ENCODE results near the gene POGLUT3. TPM values are rescaled to one million over a fixed set of nuclear protein-coding genes. Genes with fewer than 3 reads are reported as not detected.

POGLUT3 gene, protein sequence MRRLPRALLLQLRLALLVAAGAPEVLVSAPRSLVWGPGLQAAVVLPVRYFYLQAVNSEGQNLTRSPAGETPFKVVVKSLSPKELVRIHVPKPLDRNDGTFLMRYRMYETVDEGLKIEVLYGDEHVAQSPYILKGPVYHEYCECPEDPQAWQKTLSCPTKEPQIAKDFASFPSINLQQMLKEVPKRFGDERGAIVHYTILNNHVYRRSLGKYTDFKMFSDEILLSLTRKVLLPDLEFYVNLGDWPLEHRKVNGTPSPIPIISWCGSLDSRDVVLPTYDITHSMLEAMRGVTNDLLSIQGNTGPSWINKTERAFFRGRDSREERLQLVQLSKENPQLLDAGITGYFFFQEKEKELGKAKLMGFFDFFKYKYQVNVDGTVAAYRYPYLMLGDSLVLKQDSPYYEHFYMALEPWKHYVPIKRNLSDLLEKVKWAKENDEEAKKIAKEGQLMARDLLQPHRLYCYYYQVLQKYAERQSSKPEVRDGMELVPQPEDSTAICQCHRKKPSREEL
- total RNA-seq (2014; rRNA removed; shearing (Covaris generic)), result 12.2 and 14.1 TPM in 2 replicates
- polyA plus RNA-seq (2016; fragmentation: Nextera tagmentation; extraction: Ambion mirVana), result 7.6 and 7.7 TPM in 2 replicates
- long read RNA-seq, partial matches to known transcripts, result 0 of 1 reads
- long read RNA-seq, other reads (novel, unspliced or antisense), result 1 of 1 reads

DNA sequence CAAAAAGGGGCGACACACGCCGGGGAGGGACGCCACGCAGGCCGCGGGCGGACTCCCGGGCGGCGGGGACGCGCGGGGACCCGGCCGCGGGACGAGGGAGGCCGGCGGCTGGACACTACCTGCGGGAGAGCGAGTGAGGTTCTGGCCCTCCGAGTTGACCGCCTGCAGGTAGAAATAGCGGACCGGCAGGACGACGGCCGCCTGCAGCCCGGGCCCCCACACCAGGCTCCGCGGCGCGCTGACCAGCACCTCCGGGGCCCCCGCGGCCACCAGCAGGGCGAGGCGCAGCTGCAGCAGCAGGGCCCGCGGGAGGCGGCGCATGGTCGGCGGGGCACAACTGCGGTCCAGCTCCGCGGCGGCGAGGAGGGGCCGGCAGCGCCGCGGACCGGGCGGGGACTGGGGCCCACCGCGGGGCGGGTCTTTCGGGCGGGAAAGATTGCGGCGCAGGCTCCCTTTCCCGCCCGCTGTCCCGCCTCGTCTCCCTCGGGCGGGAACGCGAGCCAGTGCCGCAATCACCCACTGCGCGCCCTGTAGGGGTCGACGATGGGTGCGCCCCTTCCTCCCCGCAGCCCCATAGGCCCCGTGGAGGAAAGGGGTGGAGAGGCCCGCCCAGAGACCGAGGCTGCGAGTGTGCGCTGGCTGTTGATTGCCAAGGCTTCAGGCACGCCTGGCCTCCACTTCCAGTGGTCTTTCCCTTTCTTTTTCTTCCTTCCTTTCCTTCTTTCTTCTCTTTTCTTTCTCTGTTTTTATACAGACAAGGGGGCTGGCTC is at the start of gene POGLUT3:
TSS of gene POGLUT3 (minus strand) at position 339 of the 770 bp plus-strand sequence. CDS start at position 321, 18 bp downstream.
- H3K9me2 ChIP-seq (ENCODE audit: insufficient read depth), result no peaks in the 10 kb centered on the region
- peak; percentile 76 for DNase-seq (ENCODE audit: low spot score)
- H3K4me2 ChIP-seq, result peak within 1 kb of the TSS; percentile 77
- peaks cover 9% of the 10 kb centered on the region; the same call in 2 of the 3 replicates for H3K4me1 Mint-ChIP-seq
- peak within 1 kb of the TSS; percentile 92 for H2AFZ ChIP-seq
- H3K79me2 ChIP-seq (replicated peaks; ENCODE audit: insufficient read depth), result no peaks in the 10 kb centered on the region
- H3K4me1 ChIP-seq (ENCODE audit: insufficient read depth), result peaks cover 9% of the 10 kb centered on the region
- TF ChIP-seq POLR2AphosphoS5 (IDR thresholded peaks at IDR 0.05; ENCODE audit: low read depth), result peak; percentile 34; the same call in 1 of the 2 replicates
- TF ChIP-seq JUNB (IDR thresholded peaks at IDR 0.05; ENCODE audit: unreplicated experiment), result no peak
- peak; percentile 83 for ATAC-seq
- peaks cover 17% of the 10 kb centered on the region for H3K27me3 Mint-ChIP-seq (ENCODE audit: insufficient read depth, low read depth, poor library complexity)
- peak within 1 kb of the TSS; percentile 72 for H3K4me3 ChIP-seq
- H3K36me3 ChIP-seq (ENCODE audit: insufficient read depth), result no peaks in the 10 kb centered on the region
- H3K27ac Mint-ChIP-seq, result peak within 1 kb of the TSS; percentile 93
- H3K4me3 Mint-ChIP-seq, result peak within 1 kb of the TSS; percentile 97
- peak within 1 kb of the TSS; percentile 56; the same call in 1 of the 2 replicates for H3K27ac ChIP-seq (ENCODE audit: low read depth)
- H3K27me3 ChIP-seq (ENCODE audit: insufficient read depth), result peaks cover 4% of the 10 kb centered on the region; the same call in 1 of the 2 replicates
- H4K20me1 ChIP-seq (replicated peaks; ENCODE audit: insufficient read depth), result no peaks in the 10 kb centered on the region
- H3F3A ChIP-seq (replicated peaks; ENCODE audit: low read depth), result 0 out of 2 replicates have a peak, but pooled peaks cover 4% of the 10 kb centered on the region
- no peaks in the 10 kb centered on the region for H3K36me3 Mint-ChIP-seq (ENCODE audit: low read depth)
- H3K9me3 Mint-ChIP-seq, result no peaks in the 10 kb centered on the region

DNA sequence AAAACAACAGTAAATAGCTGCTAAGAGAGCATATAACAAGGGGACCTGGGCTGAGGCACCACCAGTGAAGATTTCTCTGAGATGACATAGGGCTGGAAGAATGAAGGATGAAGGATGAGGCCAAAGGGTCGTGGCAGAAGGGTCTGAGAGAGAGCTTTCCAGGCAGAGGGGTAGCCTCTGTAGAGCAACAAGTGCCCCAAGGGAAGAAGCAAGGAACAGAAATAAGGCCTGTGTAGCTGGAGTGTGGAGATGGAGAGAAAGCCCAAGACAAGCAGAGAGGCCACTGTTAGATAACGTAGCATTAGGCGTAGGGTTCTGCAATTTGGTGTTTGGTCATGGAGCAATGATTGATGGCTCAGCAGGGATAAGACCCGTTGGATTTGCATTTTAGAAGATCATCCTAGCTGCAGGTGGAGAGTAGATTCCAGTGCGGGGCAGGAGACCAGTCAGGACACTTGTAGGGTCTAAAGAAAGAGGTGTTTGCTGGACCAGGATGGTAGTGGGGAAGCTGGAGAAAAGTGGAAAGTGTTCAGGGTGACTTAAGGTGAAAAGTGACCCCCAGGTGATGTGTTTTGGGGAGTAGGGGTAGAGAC is 47.8 kb upstream of the POGLUT3 start:
- Histone ChIP-seq H3K9me2 (ENCODE audit: insufficient read depth) (no peaks in the 10 kb centered on the region), H4K20me1 (replicated peaks; ENCODE audit: insufficient read depth) (no peaks in the 10 kb centered on the region), H3F3A (replicated peaks; ENCODE audit: low read depth) (no peaks in the 10 kb centered on the region), H2AFZ (no peak overlapping the region), H3K79me2 (replicated peaks; ENCODE audit: insufficient read depth) (no peaks in the 10 kb centered on the region), H3K27me3 (ENCODE audit: insufficient read depth) (no peaks in the 10 kb centered on the region), H3K4me3 (no peak overlapping the region), H3K36me3 (ENCODE audit: insufficient read depth) (no peaks in the 10 kb centered on the region), H3K4me1 (ENCODE audit: insufficient read depth) (no peaks in the 10 kb centered on the region), H3K4me2 (no peak overlapping the region), H3K27ac (ENCODE audit: low read depth) (no peak overlapping the region)
- DNase-seq (ENCODE audit: low spot score) (no peak), ATAC-seq (no peak)
- no peak overlapping the region for H3K27ac Mint-ChIP-seq
- peaks cover 6% of the 10 kb centered on the region; the same call in 2 of the 3 replicates for H3K4me1 Mint-ChIP-seq
- peaks cover 3% of the 10 kb centered on the region for H3K27me3 Mint-ChIP-seq (ENCODE audit: insufficient read depth, low read depth, poor library complexity)
- H3K9me3 Mint-ChIP-seq, result no peaks in the 10 kb centered on the region
- H3K4me3 Mint-ChIP-seq, result no peak overlapping the region
- no peaks in the 10 kb centered on the region for H3K36me3 Mint-ChIP-seq (ENCODE audit: low read depth)
- peak; percentile 44; the same call in 1 of the 2 replicates for TF ChIP-seq ZNF331 (CRISPR knock-in tag; IDR thresholded peaks at IDR 0.05; ENCODE audit: low read depth)
- TF ChIP-seq EZH2 (IDR thresholded peaks at IDR 0.05; ENCODE audit: low read depth, unreplicated experiment), result no peak
- no peak for TF ChIP-seq POLR2AphosphoS5 (IDR thresholded peaks at IDR 0.05; ENCODE audit: low read depth)
- TF ChIP-seq, protein P1, sequence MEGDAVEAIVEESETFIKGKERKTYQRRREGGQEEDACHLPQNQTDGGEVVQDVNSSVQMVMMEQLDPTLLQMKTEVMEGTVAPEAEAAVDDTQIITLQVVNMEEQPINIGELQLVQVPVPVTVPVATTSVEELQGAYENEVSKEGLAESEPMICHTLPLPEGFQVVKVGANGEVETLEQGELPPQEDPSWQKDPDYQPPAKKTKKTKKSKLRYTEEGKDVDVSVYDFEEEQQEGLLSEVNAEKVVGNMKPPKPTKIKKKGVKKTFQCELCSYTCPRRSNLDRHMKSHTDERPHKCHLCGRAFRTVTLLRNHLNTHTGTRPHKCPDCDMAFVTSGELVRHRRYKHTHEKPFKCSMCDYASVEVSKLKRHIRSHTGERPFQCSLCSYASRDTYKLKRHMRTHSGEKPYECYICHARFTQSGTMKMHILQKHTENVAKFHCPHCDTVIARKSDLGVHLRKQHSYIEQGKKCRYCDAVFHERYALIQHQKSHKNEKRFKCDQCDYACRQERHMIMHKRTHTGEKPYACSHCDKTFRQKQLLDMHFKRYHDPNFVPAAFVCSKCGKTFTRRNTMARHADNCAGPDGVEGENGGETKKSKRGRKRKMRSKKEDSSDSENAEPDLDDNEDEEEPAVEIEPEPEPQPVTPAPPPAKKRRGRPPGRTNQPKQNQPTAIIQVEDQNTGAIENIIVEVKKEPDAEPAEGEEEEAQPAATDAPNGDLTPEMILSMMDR (conservative IDR thresholded peaks at IDR 0.05; ENCODE audit: low read depth in 2 of 2), result no peak
- TF ChIP-seq ZNF114 (CRISPR knock-in tag; IDR thresholded peaks at IDR 0.05), result no peak

All from GM23338 (cell line).